Endothelial cell (in vitro differentiated cells): ENCODE results near the gene TYW5. TPM values are rescaled to one million over a fixed set of nuclear protein-coding genes. Genes with fewer than 3 reads are reported as not detected.
A peak's percentile ranks its signal among the peaks of the same experiment; 100 is the strongest.

Experiments
- DNase-seq: peaks from one replicate; pipeline ENCODE4 v3.0.0; 2021; ENCODE audit warnings: low spot score
- H3K27ac Mint-ChIP-seq: one replicate; pipeline ENCODE4 v1.8.0; 2021; ENCODE audit warnings: mixed read lengths, inconsistent platforms; ENCODE audit not compliant: unreplicated experiment
- H3K27me3 Mint-ChIP-seq: one replicate; pipeline ENCODE4 v1.8.0; 2021; ENCODE audit warnings: mild to moderate bottlenecking, moderate library complexity, mixed read lengths, inconsistent platforms; ENCODE audit not compliant: unreplicated experiment
- H3K36me3 Mint-ChIP-seq: one replicate; pipeline ENCODE4 v1.8.0; 2021; ENCODE audit warnings: mild to moderate bottlenecking, low read depth, mixed read lengths, inconsistent platforms; ENCODE audit not compliant: unreplicated experiment
- H3K4me1 Mint-ChIP-seq: one replicate; pipeline ENCODE4 v1.8.0; 2021; ENCODE audit warnings: mild to moderate bottlenecking, mixed read lengths, inconsistent platforms; ENCODE audit not compliant: unreplicated experiment
- H3K4me3 Mint-ChIP-seq: one replicate; pipeline ENCODE4 v1.8.0; 2021; ENCODE audit warnings: mild to moderate bottlenecking, mixed read lengths, inconsistent platforms; ENCODE audit not compliant: unreplicated experiment
- H3K9me3 Mint-ChIP-seq: one replicate; pipeline ENCODE4 v1.8.0; 2021; ENCODE audit warnings: mixed read lengths, inconsistent platforms; ENCODE audit not compliant: unreplicated experiment
- CTCF ChIP-seq: fragments of 200-600 bp; sonication (generic); IDR thresholded peaks from one replicate; pipeline ENCODE4 v1.5.0; 2021; ENCODE audit warnings: antibody characterized with exemption; ENCODE audit not compliant: unreplicated experiment
- total RNA-seq: library from RNA; stranded (reverse); fragmentation: NEBNext Ultra II Directional; extraction: Animal tissue kit (Norgen Biotek cat#: 25700); gene quantifications from one replicate; pipeline ENCODE4 v1.2.1, GENCODE V29; 2021; ENCODE audit not compliant: unreplicated experiment

Gene TYW5
- total RNA-seq, 1 donor from 2014 or later, result 8.3 TPM

DNA sequence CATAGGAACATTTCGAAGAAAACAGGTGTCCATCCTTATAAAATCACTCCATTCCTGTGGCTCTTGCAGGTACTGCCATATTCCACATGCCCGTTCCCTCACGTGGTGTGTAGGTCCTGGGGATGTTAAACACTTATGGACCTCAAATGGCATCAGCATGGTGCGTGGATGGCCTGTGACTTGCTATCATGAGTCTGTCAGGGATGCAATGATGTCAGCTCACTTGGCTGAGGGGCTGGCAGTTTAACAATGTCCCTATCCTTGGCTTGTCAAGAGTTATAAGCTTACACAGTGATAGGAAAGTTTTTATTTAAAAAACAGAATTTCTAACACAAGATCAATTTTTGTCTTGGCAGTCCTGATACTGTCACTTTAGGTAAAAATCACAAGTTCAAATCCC lies 28.9 kb upstream of the TYW5 start:
- peaks cover 13% of the 10 kb centered on the region for H3K4me1 Mint-ChIP-seq
- DNase-seq, result no peak
- H3K27me3 Mint-ChIP-seq, result no peaks in the 10 kb centered on the region
- H3K36me3 Mint-ChIP-seq, result no peaks in the 10 kb centered on the region
- H3K4me3 Mint-ChIP-seq, result no peak overlapping the region
- TF ChIP-seq CTCF, result no peak
- H3K9me3 Mint-ChIP-seq, result no peaks in the 10 kb centered on the region
- no peak overlapping the region for H3K27ac Mint-ChIP-seq

DNA sequence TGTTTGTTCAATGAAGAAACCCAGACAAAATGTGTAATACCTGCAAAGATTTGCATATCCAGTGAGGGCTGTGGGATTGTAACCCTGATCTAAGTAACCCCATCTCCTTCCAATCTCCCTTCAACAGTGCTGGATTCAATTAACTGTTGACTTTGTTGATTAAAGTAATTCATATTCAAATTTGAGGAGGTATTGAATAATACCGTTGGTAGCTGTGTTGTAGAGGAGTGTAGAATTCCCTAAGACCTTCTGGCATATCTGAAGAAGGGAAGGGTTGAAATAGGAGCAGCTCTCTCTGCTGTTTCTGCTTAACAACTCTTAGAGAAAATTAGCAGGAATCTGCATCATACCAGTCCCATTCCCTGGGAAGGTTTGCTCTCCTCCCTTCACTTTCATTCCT lies 28.2 kb upstream of the TYW5 start:
- Mint-ChIP-seq H3K4me1 (peaks cover 13% of the 10 kb centered on the region), H3K27me3 (no peaks in the 10 kb centered on the region), H3K4me3 (no peak overlapping the region), H3K9me3 (no peaks in the 10 kb centered on the region), H3K36me3 (no peaks in the 10 kb centered on the region), H3K27ac (no peak overlapping the region)
- DNase-seq, result no peak
- TF ChIP-seq CTCF, result no peak

- H3K36me3 Mint-ChIP-seq, result no peaks in the 10 kb centered on the region
- H3K27ac Mint-ChIP-seq, result no peak overlapping the region
- H3K4me1 Mint-ChIP-seq, result peaks cover 13% of the 10 kb centered on the region
- no peak overlapping the region for H3K4me3 Mint-ChIP-seq
- DNase-seq, result no peak
- no peaks in the 10 kb centered on the region for H3K27me3 Mint-ChIP-seq
- TF ChIP-seq CTCF, result no peak
- H3K9me3 Mint-ChIP-seq, result no peaks in the 10 kb centered on the region
Measured at GRCh38 chr2:199982126-199982843, 27.0 kb upstream of the TYW5 start.

DNA sequence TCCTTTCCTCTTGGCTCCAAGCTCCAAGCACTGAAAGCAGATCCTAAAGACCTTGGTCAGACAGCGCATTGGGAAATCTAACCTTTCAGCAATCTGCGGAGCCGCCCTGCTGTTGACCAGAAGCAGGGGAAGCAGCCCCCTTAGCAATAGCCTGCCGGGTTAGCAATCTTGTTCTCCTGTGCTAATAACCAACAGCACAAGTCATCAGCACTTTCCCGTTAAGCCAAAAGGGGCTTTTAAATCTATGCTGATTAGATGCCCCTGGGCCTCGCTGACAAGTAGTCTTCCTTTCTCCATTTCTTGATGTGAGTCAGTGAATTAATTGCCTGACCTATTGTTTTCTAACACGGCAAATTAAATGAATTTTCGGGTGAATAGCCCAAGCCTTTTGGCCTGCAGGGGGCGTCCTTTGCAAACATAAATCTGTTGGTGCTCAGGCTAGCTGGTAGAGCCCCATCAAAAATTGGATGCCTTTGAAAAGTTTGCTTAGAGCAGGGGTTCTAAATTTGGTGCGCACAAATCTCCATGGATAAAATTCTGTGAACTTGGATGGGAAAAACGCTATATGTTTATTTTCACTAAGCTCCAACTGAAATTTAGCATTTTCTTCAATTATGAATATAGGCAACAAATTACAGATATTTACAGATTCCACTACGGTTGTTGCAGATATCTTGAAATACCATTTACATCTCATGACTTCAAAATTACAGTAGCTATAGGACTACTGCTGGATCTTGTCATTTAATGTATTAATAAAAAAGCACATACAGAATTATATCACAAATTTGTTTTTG lies 24.7 kb upstream of the TYW5 start:
- Mint-ChIP-seq H3K27me3 (no peaks in the 10 kb centered on the region), H3K4me3 (no peak overlapping the region), H3K27ac (peak overlapping the region; percentile 65), H3K36me3 (no peaks in the 10 kb centered on the region), H3K4me1 (peaks cover 7% of the 10 kb centered on the region), H3K9me3 (no peaks in the 10 kb centered on the region)
- DNase-seq, result peak; percentile 88
- TF ChIP-seq CTCF, result peak; percentile 93

GRCh38 chr2:199979398-199979797 lies 24.1 kb upstream of the TYW5 start:
- no peak for TF ChIP-seq CTCF
- H3K4me3 Mint-ChIP-seq, result no peak overlapping the region
- H3K27ac Mint-ChIP-seq, result no peak overlapping the region
- H3K27me3 Mint-ChIP-seq, result no peaks in the 10 kb centered on the region
- H3K9me3 Mint-ChIP-seq, result no peaks in the 10 kb centered on the region
- H3K4me1 Mint-ChIP-seq, result peaks cover 7% of the 10 kb centered on the region
- DNase-seq, result no peak
- H3K36me3 Mint-ChIP-seq, result no peaks in the 10 kb centered on the region
